GM12891 (cell line): Measurements from ENCODE around the gene DLK1.

Source experiments
- PAX5 ChIP-seq: IDR thresholded peaks from 2 replicates; pipeline ENCODE4 v1.6.1; 2011; ENCODE audit warnings: low read length, moderate library complexity, mild to moderate bottlenecking; ENCODE audit not compliant: insufficient read depth, severe bottlenecking
- POLR2A ChIP-seq: IDR thresholded peaks from 2 replicates; pipeline ENCODE4 v1.6.1; 2011; ENCODE audit warnings: low read depth, low read length, control low read depth
- POLR2AphosphoS5 ChIP-seq: IDR thresholded peaks from 2 replicates; pipeline ENCODE4 v1.6.1; 2011; ENCODE audit warnings: low read depth, low read length, control low read depth
- TAF1 ChIP-seq: IDR thresholded peaks from 2 replicates; pipeline ENCODE4 v1.6.1; 2011; ENCODE audit warnings: low read depth, low read length, control low read depth

DNA sequence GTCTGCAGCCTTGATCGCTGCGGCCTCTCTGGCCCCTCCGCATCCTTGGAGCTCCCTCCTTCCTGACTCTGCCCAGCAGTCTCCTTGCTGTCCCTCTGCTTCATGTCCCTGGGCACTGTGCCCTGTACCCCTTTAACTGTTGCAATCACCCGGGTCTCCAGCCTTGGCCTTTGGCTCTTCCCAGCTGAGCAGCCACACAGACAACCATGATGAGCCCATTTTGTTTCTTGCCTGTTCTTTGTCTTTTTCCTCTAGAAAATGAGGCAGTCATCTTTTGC, 58.6 kb downstream of the DLK1 start:
- TF ChIP-seq POLR2AphosphoS5 (no peak), POLR2A (no peak), TAF1 (no peak), PAX5 (no peak)
